Hematopoietic multipotent progenitor cell treated with erythropoietin and hydrocortisone succinate and interleukin-3 and kit ligand, for 17 days (in vitro differentiated cells): ENCODE measurements around the gene USP43.

Source experiments
- DNase-seq: peaks from one replicate; pipeline ENCODE4 v3.0.0-alpha.2; 2015; ENCODE audit warnings: low spot score

The USP43 gene

GRCh38 chr17:9715503-9716016 lies 70.2 kb downstream of the USP43 start:
- DNase-seq = no peak

- no peak for DNase-seq
Observed at GRCh38 chr17:9725575-9725974, 80.3 kb downstream of the USP43 start.

GRCh38 chr17:9726291-9726690 lies 81.0 kb downstream of the USP43 start:
- DNase-seq = no peak

GRCh38 chr17:9728005-9728404 lies 82.7 kb downstream of the USP43 start:
- DNase-seq = no peak

- no peak for DNase-seq
Observed at GRCh38 chr17:9728564-9728963, 83.2 kb downstream of the USP43 start.

- DNase-seq = peak; percentile 33
Observed at GRCh38 chr17:9729034-9729650, 83.8 kb downstream of the USP43 start.

- no peak for DNase-seq
Observed at GRCh38 chr17:9729735-9730420, 84.6 kb downstream of the USP43 start.

- DNase-seq = no peak
Observed at GRCh38 chr17:9750524-9750923, 105.2 kb downstream of the USP43 start.

- no peak for DNase-seq
Observed at GRCh38 chr17:9755083-9755482, 109.8 kb downstream of the USP43 start.

- DNase-seq = no peak
Observed at GRCh38 chr17:9760266-9760665, 114.9 kb downstream of the USP43 start.

- DNase-seq = no peak
Observed at GRCh38 chr17:9763643-9764042, 118.3 kb downstream of the USP43 start.

GRCh38 chr17:9765322-9765721 lies 120.0 kb downstream of the USP43 start:
- DNase-seq = no peak

- DNase-seq = no peak
Observed at GRCh38 chr17:9766970-9767369, 121.7 kb downstream of the USP43 start.

- DNase-seq = no peak
Observed at GRCh38 chr17:9767432-9767991, 122.2 kb downstream of the USP43 start.

- peak; percentile 35 for DNase-seq
Observed at GRCh38 chr17:9768381-9768934, 123.1 kb downstream of the USP43 start.

- DNase-seq = no peak
Observed at GRCh38 chr17:9769036-9769695, 123.8 kb downstream of the USP43 start.

- DNase-seq = no peak
Observed at GRCh38 chr17:9771465-9771864, 126.1 kb downstream of the USP43 start.

GRCh38 chr17:9772658-9773057 lies 127.3 kb downstream of the USP43 start:
- DNase-seq = no peak

GRCh38 chr17:9776911-9777310 lies 131.6 kb downstream of the USP43 start:
- DNase-seq = no peak
